HUES6 (cell line): Measurements from ENCODE around the gene ERRFI1.

Experiments
- H3K27ac ChIP-seq: 2 replicates; pipeline ENCODE4 v1.7.0; 2013; ENCODE audit warnings: low read depth, mild to moderate bottlenecking, low read length, inconsistent platforms
- H3K27me3 ChIP-seq: 2 replicates; pipeline ENCODE4 v1.6.1; 2013; ENCODE audit warnings: low read length; ENCODE audit not compliant: control insufficient read depth, insufficient read depth
- H3K36me3 ChIP-seq: 2 replicates; pipeline ENCODE4 v1.6.1; 2013; ENCODE audit warnings: low read length; ENCODE audit not compliant: control insufficient read depth, insufficient read depth
- H3K4me1 ChIP-seq: 2 replicates; pipeline ENCODE4 v1.6.1; 2013; ENCODE audit warnings: low read length; ENCODE audit not compliant: control insufficient read depth, insufficient read depth
- H3K4me3 ChIP-seq: 2 replicates; pipeline ENCODE4 v1.5.1; 2013; ENCODE audit warnings: low read depth, low read length
- H3K9ac ChIP-seq: one replicate; pipeline ENCODE4 v1.6.1; 2013; ENCODE audit warnings: mild to moderate bottlenecking, low read length
- H3K9me3 ChIP-seq: 2 replicates; pipeline ENCODE4 v1.6.1; 2013; ENCODE audit warnings: low read depth, low read length; ENCODE audit not compliant: control insufficient read depth, insufficient read depth

The ERRFI1 gene

GRCh38 chr1:8016895-8017241, 9.2 kb downstream of the ERRFI1 start:
- peak overlapping the region; percentile 32; the same call in 1 of the 2 replicates for H3K27ac ChIP-seq
- H3K9ac ChIP-seq = no peak overlapping the region
- H3K4me1 ChIP-seq = peaks cover 57% of the 10 kb centered on the region
- no peak overlapping the region for H3K4me3 ChIP-seq
- H3K36me3 ChIP-seq = peaks cover 31% of the 10 kb centered on the region
- no peaks in the 10 kb centered on the region for H3K27me3 ChIP-seq
- H3K9me3 ChIP-seq = no peaks in the 10 kb centered on the region

- Histone ChIP-seq H3K9ac (no peak overlapping the region), H3K36me3 (peaks cover 35% of the 10 kb centered on the region), H3K9me3 (no peaks in the 10 kb centered on the region), H3K4me1 (peaks cover 52% of the 10 kb centered on the region), H3K4me3 (no peak overlapping the region), H3K27me3 (no peaks in the 10 kb centered on the region), H3K27ac (peak overlapping the region; percentile 32; the same call in 1 of the 2 replicates)
Measured at GRCh38 chr1:8016210-8016894, 9.8 kb downstream of the ERRFI1 start.

- no peak overlapping the region for H3K27ac ChIP-seq
Measured at GRCh38 chr1:8015809-8016165, 10.3 kb downstream of the ERRFI1 start.

GRCh38 chr1:8015036-8015808, 10.9 kb downstream of the ERRFI1 start:
- Histone ChIP-seq H3K9me3 (no peaks in the 10 kb centered on the region), H3K4me1 (peaks cover 50% of the 10 kb centered on the region), H3K27ac (no peak overlapping the region), H3K27me3 (no peaks in the 10 kb centered on the region), H3K36me3 (peaks cover 44% of the 10 kb centered on the region), H3K9ac (no peak overlapping the region), H3K4me3 (no peak overlapping the region)

More at GRCh38 chr1:8015809-8016165, 10.3 kb downstream of the ERRFI1 start:
- Histone ChIP-seq H3K9me3 (no peaks in the 10 kb centered on the region), H3K9ac (no peak overlapping the region), H3K36me3 (peaks cover 41% of the 10 kb centered on the region), H3K27me3 (no peaks in the 10 kb centered on the region), H3K4me1 (peaks cover 51% of the 10 kb centered on the region), H3K4me3 (no peak overlapping the region)

GRCh38 chr1:8014381-8014988, 11.6 kb downstream of the ERRFI1 start:
- no peak overlapping the region for H3K9ac ChIP-seq
- H3K27ac ChIP-seq = no peak overlapping the region
- peaks cover 43% of the 10 kb centered on the region for H3K4me1 ChIP-seq
- no peaks in the 10 kb centered on the region for H3K27me3 ChIP-seq
- H3K4me3 ChIP-seq = no peak overlapping the region
- no peaks in the 10 kb centered on the region for H3K9me3 ChIP-seq
- peaks cover 51% of the 10 kb centered on the region for H3K36me3 ChIP-seq

- H3K27me3 ChIP-seq = no peaks in the 10 kb centered on the region
- no peak overlapping the region for H3K9ac ChIP-seq
- peaks cover 36% of the 10 kb centered on the region for H3K4me1 ChIP-seq
- H3K36me3 ChIP-seq = peaks cover 51% of the 10 kb centered on the region
- H3K9me3 ChIP-seq = no peaks in the 10 kb centered on the region
- H3K4me3 ChIP-seq = no peak overlapping the region
- no peak overlapping the region for H3K27ac ChIP-seq
Measured at GRCh38 chr1:8013800-8014199, 12.3 kb downstream of the ERRFI1 start.

- peaks cover 51% of the 10 kb centered on the region for H3K36me3 ChIP-seq
Measured at GRCh38 chr1:8013399-8013798, 12.7 kb downstream of the ERRFI1 start.

GRCh38 chr1:8012955-8013354, 13.2 kb downstream of the ERRFI1 start:
- Histone ChIP-seq H3K36me3 (peaks cover 51% of the 10 kb centered on the region), H3K4me1 (peaks cover 29% of the 10 kb centered on the region), H3K9ac (no peak overlapping the region), H3K4me3 (no peak overlapping the region), H3K9me3 (no peaks in the 10 kb centered on the region), H3K27me3 (no peaks in the 10 kb centered on the region), H3K27ac (no peak overlapping the region)

More at GRCh38 chr1:8013399-8013798, 12.7 kb downstream of the ERRFI1 start:
- H3K4me3 ChIP-seq = no peak overlapping the region
- peaks cover 32% of the 10 kb centered on the region for H3K4me1 ChIP-seq
- H3K27me3 ChIP-seq = no peaks in the 10 kb centered on the region
- no peaks in the 10 kb centered on the region for H3K9me3 ChIP-seq
- H3K27ac ChIP-seq = no peak overlapping the region
- no peak overlapping the region for H3K9ac ChIP-seq

- peaks cover 51% of the 10 kb centered on the region for H3K36me3 ChIP-seq
- no peak overlapping the region for H3K27ac ChIP-seq
- no peak overlapping the region for H3K9ac ChIP-seq
- no peaks in the 10 kb centered on the region for H3K9me3 ChIP-seq
- H3K27me3 ChIP-seq = no peaks in the 10 kb centered on the region
- H3K4me1 ChIP-seq = peaks cover 21% of the 10 kb centered on the region
- H3K4me3 ChIP-seq = no peak overlapping the region
Measured at GRCh38 chr1:8011923-8012858, 13.9 kb downstream of the ERRFI1 start.

- Histone ChIP-seq H3K27me3 (no peaks in the 10 kb centered on the region), H3K36me3 (peaks cover 51% of the 10 kb centered on the region), H3K27ac (no peak overlapping the region)
Measured at GRCh38 chr1:8011016-8011415, 15.1 kb downstream of the ERRFI1 start.

More at GRCh38 chr1:8011016-8011415, 15.1 kb downstream of the ERRFI1 start:
- H3K4me3 ChIP-seq = no peak overlapping the region
- peaks cover 16% of the 10 kb centered on the region for H3K4me1 ChIP-seq
- H3K9ac ChIP-seq = no peak overlapping the region
- no peaks in the 10 kb centered on the region for H3K9me3 ChIP-seq
